A673 (cell line): ENCODE data around the gene HNF1B. TPM values are rescaled to one million over a fixed set of nuclear protein-coding genes. Genes with fewer than 3 reads are reported as not detected.
A peak's percentile ranks its signal among the peaks of the same experiment; 100 is the strongest.
"Not testable (repeated sequence)": the region's sequence is repeated elsewhere in the genome, so short reads cannot be mapped to it uniquely, and the experiment has no call there.

Experiments used
- BruUV-seq: library from RNA; stranded (reverse); fragments of 400-500 nt; replicated peaks from 2 replicates; lab custom pipeline; 2021; lab: Mats Ljungman, UMichigan
- CTCF ChIA-PET: fragments of 300-600 bp; sonication (Branson Sonifier 250); formaldehyde crosslinking; loops from one replicate; lab custom pipeline; 2022; ENCODE audit warnings: antibody characterized with exemption; lab: Charles Lee
- POLR2A ChIA-PET: fragments of 300-600 bp; sonication (Branson Sonifier 250); formaldehyde crosslinking; loops from one replicate; lab custom pipeline; 2022; ENCODE audit warnings: antibody characterized with exemption; ENCODE audit not compliant: low non-redundant PET; lab: Charles Lee
- DNase-seq: peaks from one replicate; pipeline ENCODE4 v3.0.0-alpha.2; 2015; ENCODE audit warnings: low spot score
- H3K27ac ChIP-seq: fragments of 200-600 bp; sonication (generic); 2 replicates; pipeline ENCODE4 v1.5.1; 2016; ENCODE audit warnings: mixed run types, low read depth, mild to moderate bottlenecking, mixed read lengths, antibody characterized with exemption, low read length; ENCODE audit not compliant: poor library complexity, severe bottlenecking
- H3K27me3 ChIP-seq: fragments of 200-600 bp; sonication (generic); replicated peaks from 2 replicates; pipeline ENCODE4 v1.6.1; 2017; ENCODE audit warnings: mixed run types, low read depth, mild to moderate bottlenecking, mixed read lengths, antibody characterized with exemption, low read length; ENCODE audit not compliant: insufficient read depth, poor library complexity
- H3K36me3 ChIP-seq: fragments of 200-600 bp; sonication (generic); 2 replicates; pipeline ENCODE4 v1.6.1; 2016; ENCODE audit warnings: mixed run types, mild to moderate bottlenecking, mixed read lengths, antibody characterized with exemption, low read length; ENCODE audit not compliant: insufficient read depth, poor library complexity, severe bottlenecking
- H3K4me1 ChIP-seq: fragments of 200-600 bp; sonication (generic); 2 replicates; pipeline ENCODE4 v1.6.1; 2017; ENCODE audit warnings: mixed run types, mild to moderate bottlenecking, mixed read lengths, antibody characterized with exemption, low read length; ENCODE audit not compliant: insufficient read depth, poor library complexity, severe bottlenecking
- H3K4me3 ChIP-seq: fragments of 200-600 bp; sonication (generic); 2 replicates; pipeline ENCODE4 v1.5.1; 2016; ENCODE audit warnings: low read depth, mixed run types, mild to moderate bottlenecking, mixed read lengths, low read length; ENCODE audit not compliant: poor library complexity, severe bottlenecking
- H3K9me3 ChIP-seq: fragments of 200-600 bp; sonication (generic); 2 replicates; pipeline ENCODE4 v1.6.1; 2016; ENCODE audit warnings: mixed run types, low read depth, mild to moderate bottlenecking, mixed read lengths, antibody characterized with exemption, low read length; ENCODE audit not compliant: poor library complexity, severe bottlenecking
- EZH2 ChIP-seq: fragments of 200-600 bp; sonication (generic); IDR thresholded peaks from 2 replicates; pipeline ENCODE4 v1.6.1; 2017; ENCODE audit warnings: borderline replicate concordance, low read depth, mild to moderate bottlenecking, mixed read lengths, antibody characterized with exemption, low read length; ENCODE audit not compliant: poor library complexity, severe bottlenecking
- intact Hi-C: fragments of 100-400 bp; cut with micrococcal nuclease; formaldehyde crosslinking; loops from one replicate; pipeline ENCODE4 v1.10.0; 2022; ENCODE audit not compliant: unreplicated experiment
- total RNA-seq: library from RNA; stranded (reverse); gene quantifications from 2 replicates; pipeline ENCODE4 v1.2.3, GENCODE V29; 2021
- TF ChIP-seq, protein P1 (sequence below): fragments of 300-800, 200-600 bp; sonication (generic); conservative IDR thresholded peaks from 2 replicates; pipeline ENCODE4 v1.5.1; 2017; ENCODE audit warnings: low read depth, mild to moderate bottlenecking, antibody characterized with exemption, low read length, moderate library complexity, mixed read lengths

Gene HNF1B
- total RNA-seq, 1 experiment from 2014 or later, result not detected

- no peak for DNase-seq
- TF ChIP-seq, protein P1, sequence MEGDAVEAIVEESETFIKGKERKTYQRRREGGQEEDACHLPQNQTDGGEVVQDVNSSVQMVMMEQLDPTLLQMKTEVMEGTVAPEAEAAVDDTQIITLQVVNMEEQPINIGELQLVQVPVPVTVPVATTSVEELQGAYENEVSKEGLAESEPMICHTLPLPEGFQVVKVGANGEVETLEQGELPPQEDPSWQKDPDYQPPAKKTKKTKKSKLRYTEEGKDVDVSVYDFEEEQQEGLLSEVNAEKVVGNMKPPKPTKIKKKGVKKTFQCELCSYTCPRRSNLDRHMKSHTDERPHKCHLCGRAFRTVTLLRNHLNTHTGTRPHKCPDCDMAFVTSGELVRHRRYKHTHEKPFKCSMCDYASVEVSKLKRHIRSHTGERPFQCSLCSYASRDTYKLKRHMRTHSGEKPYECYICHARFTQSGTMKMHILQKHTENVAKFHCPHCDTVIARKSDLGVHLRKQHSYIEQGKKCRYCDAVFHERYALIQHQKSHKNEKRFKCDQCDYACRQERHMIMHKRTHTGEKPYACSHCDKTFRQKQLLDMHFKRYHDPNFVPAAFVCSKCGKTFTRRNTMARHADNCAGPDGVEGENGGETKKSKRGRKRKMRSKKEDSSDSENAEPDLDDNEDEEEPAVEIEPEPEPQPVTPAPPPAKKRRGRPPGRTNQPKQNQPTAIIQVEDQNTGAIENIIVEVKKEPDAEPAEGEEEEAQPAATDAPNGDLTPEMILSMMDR, result no peak
- TF ChIP-seq EZH2, result no peak
- ChIA-PET POLR2A (no interaction called here), CTCF (no interaction called here)
- intact Hi-C loops, result no loop called here
- Histone ChIP-seq H3K4me3 (no peak overlapping the region), H3K27ac (no peak overlapping the region), H3K9me3 (no peaks in the 10 kb centered on the region), H3K4me1 (no peaks in the 10 kb centered on the region), H3K27me3 (no peaks in the 10 kb centered on the region), H3K36me3 (no peaks in the 10 kb centered on the region)
- no TSS peak for BruUV-seq
Observed at GRCh38 chr17:37788526-37788925, 43.7 kb upstream of the HNF1B start.

GRCh38 chr17:37787055-37787757 lies 42.3 kb upstream of the HNF1B start:
- DNase-seq, result peak; percentile 6
- CTCF ChIA-PET, result no interaction called here
- intact Hi-C loops, result no loop called here
- H3K36me3 ChIP-seq, result no peaks in the 10 kb centered on the region
- no TSS peak for BruUV-seq
- no peaks in the 10 kb centered on the region for H3K27me3 ChIP-seq
- TF ChIP-seq EZH2, result no peak
- TF ChIP-seq, protein P1, result no peak
- H3K4me3 ChIP-seq, result no peak overlapping the region
- H3K4me1 ChIP-seq, result no peaks in the 10 kb centered on the region
- H3K27ac ChIP-seq, result no peak overlapping the region
- H3K9me3 ChIP-seq, result no peaks in the 10 kb centered on the region
- POLR2A ChIA-PET, result no interaction called here

GRCh38 chr17:37786481-37786880 lies 41.6 kb upstream of the HNF1B start:
- Histone ChIP-seq H3K27me3 (no peaks in the 10 kb centered on the region), H3K27ac (no peak overlapping the region), H3K9me3 (no peaks in the 10 kb centered on the region), H3K4me3 (no peak overlapping the region), H3K4me1 (no peaks in the 10 kb centered on the region), H3K36me3 (no peaks in the 10 kb centered on the region)
- TF ChIP-seq, protein P1, result no peak
- TF ChIP-seq EZH2, result no peak
- CTCF ChIA-PET, result no interaction called here
- POLR2A ChIA-PET, result no interaction called here
- no peak for DNase-seq
- intact Hi-C loops, result no loop called here
- no TSS peak for BruUV-seq

DNA sequence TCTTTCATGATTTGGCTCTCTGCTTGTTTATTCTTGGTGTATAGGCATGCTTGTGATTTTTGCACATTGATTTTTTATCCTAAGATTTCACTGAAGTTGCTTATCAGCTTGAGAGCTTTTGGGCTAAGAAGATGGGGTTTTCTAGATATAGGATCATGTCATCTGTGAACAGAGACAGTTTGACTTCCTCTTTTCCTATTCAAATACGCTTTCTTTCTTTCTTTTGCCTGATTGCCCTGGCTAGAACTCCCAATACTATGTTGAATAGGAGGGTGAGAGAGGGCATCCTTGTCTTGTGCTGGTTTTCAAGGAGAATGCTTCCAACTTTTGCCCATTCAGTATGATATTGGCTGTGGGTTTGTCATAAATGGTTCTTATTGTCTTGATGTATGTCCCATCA lies 37.6 kb upstream of the HNF1B start:
- H3K27ac ChIP-seq, BruUV-seq, CTCF ChIA-PET, H3K27me3 ChIP-seq, H3K36me3 ChIP-seq, H3K4me1 ChIP-seq, DNase-seq, H3K9me3 ChIP-seq, intact Hi-C loops, H3K4me3 ChIP-seq, POLR2A ChIA-PET: not testable (repeated sequence)
